ENCODE data around the gene PHACTR3.

The PHACTR3 gene

GRCh38 chr20:59738851-59739250, 134.5 kb downstream of the PHACTR3 start:
- no peak for DNase-seq

DNA sequence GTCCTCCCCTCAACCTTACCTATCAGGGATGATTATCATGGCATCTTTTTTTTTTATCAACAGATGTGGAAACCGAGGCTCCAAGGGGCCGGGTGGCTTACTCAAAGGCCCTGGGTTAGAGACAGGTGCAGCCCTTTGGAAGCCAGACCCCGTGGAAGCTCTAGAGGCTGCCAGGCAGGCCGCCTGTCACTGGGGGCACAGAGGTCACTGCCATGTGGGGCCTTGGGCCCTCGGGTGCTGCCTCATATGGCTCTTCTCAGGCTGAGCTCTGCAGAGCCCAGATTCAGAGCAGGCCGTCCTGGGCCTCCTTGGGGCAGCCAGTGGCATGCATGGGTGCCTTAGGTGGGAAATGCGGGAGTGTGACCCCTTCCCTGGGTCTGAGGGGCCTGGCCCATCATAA, 136.3 kb downstream of the PHACTR3 start:
- no peak for DNase-seq

DNA sequence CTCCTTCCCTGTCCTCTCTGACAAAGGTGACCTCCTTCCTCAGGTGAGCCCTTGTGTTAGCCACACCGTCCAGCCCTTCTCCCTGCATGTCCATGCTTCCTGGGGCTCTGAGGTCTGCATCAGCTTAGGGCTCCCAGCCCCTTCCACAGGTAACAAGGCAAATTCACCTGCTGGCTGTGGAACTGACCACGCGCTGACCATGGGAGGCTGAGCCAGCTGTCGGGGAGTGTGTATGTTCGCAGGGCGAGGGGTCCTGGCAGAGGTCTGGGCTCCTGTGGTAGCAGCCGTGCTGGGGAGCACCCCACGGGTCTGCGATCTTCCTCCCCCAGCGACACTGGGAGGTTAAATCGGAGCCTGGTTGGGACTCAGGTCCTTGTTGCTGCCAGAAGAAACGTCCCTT, 136.7 kb downstream of the PHACTR3 start:
- DNase-seq = no peak

DNA sequence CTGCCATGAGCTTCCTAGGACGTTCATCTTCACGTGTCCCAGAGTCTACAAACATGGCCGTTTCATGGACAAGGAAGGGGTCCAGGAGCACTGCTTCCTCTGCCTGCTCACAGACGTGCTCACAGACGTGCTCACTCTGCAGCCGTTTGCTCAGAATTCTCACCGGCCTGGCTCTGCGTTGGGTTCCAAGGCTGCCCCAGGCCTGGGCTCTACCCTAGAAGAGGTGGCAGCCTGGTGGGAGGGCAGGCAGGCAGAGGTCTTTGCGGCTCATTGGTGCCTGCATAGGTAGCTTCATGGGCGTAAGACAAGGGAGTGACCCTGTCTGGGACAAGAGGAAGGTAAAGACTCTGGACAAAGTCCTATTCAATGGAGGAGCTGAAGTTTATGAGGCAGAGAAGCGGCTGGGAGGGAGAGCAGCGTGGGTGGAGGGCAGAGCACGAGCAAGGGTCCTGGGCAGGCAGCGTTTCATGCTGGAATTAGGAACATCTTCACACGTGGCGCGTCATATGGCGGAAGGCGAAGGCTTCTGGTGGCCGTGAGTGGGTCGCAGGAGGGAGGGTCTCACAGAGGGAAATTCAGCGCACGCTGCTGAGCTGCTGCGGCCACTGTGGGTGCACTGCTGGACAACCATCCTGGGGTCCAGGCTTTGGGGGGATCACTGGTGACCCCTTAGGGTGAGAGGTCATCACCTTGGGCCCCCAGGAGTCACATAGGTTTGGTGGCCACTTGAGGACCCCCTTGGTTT, 138.2 kb downstream of the PHACTR3 start:
- DNase-seq = no peak

DNA sequence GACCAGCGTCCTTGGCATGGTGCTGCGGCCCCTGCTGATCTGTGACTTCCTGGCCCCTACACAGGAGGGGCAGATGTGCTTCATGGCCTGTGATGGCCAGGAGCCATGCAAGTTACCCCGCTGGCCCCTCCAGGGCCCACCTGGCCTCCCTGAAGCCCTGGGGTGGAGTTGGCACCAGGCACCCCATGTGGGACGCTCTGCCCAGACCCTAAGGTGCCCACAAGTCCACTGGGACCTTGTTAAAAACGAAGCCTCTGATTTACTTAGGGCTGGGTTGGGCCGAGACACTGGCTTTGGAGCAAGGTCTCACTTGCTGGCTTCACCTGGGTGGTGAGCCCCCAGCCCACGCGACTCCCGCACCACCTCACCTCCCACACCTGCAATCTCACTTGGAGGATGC, 139.0 kb downstream of the PHACTR3 start:
- no peak for DNase-seq

- DNase-seq = no peak
These were observed 139.6 kb downstream of the PHACTR3 start for GRCh38 chr20:59743767-59744485.

GRCh38 chr20:59744756-59745155, 140.4 kb downstream of the PHACTR3 start:
- no peak for DNase-seq

DNA sequence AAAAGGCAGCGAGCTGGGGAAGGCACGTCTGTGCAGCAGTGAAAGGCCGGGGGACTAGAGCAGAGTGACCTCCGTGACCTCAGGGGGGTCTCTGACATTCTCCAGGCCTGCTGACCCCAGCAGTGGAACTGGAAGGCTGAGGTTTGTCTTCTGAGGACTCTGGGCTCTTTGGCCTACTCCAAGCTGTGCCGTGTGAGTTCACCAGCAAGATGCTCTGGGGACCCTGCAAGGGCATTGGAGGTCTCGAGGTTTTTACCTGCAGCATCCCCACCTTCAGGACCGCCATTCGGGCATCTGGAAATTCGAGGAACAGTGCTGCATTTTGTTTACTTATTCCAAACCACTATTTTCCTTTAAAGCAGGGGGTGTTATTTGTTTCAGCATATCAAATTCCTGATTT, 140.9 kb downstream of the PHACTR3 start:
- DNase-seq = no peak

DNA sequence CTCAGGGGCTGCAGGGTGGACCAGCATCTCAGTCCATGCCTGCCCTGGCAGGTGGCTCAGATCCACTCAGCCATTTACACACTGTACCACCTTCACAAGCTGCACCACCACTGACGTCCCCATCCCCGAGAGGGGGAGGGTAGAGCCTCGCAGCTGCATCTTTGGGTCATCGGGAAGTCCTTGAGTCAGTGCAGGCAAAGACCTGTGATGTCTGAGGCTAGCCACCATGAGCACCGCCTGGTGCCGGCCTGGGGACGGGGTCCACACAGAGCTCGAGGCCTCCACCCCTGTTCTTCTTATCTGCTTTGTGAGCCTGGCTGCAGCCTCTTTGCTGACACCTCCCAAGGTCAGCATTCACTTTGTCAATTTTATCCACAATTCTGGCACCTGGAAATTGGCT, 141.4 kb downstream of the PHACTR3 start:
- DNase-seq = no peak

DNA sequence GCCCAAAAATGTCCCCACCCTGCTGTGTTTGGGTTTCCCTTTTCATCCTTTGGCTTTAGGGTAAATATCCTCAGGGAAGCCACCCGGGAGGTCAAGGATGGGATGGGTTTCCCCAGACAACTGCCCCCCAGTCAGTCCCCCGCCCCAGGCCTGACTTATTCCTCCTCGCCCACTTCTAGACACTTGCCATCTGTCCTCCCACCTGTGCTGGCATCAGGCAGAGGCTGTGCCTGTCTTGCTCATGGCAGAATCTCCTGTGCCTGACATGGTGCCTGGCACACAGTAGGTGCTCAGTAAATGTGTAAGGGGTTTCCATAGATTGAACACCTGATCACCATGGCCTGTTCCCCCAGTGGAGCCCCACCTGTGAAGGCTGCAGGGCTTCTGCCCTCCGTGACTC, 141.8 kb downstream of the PHACTR3 start:
- DNase-seq = no peak

- DNase-seq = no peak
These were observed 143.6 kb downstream of the PHACTR3 start for GRCh38 chr20:59747671-59748515.

DNA sequence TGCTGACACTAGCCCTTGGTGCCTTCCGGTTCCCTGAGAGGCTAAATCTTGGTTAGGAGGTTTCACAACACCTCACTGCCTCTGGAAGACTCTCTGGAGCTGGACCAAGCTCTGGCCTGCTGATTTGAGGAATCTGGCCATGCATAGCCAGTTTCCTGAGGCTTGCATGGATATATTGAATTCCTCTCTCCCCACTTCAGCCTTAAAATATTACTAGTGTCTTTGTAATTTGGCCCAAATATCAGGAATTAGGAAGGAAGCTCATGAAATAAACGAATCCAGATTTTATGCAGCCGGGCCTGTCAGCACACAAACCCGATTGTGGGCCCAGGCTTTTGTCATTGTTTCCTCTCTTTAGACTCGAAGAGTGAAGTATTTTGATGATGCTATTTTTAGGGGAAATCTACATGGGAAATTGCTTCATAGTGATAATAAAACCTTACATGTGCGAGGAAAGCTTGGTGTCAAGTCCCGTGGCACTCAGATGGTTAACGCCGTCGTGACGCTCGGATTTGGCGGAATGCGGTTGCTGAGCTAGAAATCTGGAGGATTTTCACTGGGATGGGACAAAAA, 144.4 kb downstream of the PHACTR3 start:
- DNase-seq = no peak

DNA sequence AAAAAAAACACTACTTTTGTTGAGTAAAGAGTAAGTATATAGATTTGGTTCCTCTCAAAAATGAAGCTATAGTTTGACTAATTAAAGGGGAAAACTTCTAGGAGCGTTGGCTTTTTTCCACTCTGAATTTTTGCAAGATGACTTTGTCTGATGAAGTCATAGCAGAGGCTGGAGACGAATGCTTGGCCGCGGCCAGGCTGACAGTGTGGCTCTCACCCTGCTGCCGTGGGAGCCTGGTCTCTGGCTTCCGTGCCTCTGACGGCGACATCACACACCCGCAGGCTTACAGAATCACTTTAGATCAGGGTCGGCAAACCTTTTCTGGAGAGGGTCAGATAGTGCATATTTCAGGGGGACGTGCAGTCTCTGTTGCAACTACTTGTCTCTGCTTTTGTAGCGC, 145.0 kb downstream of the PHACTR3 start:
- no peak for DNase-seq

DNA sequence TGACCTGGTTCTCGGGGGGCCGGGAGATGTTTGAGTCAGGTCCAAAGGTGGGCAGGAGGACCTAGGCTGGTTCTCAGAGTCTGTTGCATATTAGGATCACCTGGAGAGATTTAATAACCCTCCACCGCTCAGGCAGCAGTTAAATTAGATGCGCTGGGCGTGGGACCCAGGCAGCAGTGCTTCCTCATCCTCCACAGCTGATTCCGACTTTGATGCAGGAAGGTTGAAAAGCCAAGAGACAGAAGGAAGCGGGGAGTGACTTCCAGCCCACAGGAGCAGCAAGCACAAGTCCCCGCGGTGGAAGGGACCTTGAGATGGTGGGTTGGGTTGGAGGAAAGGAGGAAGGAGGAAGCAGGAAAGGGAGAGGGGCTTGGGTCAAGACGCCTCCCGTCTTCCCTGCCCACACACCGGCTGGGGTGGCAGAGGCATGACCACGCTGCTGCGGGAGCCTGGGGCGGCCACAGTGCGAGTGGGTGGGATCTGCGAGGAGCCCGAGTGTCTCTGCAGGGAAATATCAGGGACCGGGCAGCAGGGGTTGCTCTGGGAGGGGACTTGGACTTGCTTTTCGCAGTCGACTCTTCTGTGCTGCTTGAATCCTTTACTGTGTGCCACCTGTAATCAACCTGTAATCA, 146.0 kb downstream of the PHACTR3 start:
- DNase-seq = no peak

DNA sequence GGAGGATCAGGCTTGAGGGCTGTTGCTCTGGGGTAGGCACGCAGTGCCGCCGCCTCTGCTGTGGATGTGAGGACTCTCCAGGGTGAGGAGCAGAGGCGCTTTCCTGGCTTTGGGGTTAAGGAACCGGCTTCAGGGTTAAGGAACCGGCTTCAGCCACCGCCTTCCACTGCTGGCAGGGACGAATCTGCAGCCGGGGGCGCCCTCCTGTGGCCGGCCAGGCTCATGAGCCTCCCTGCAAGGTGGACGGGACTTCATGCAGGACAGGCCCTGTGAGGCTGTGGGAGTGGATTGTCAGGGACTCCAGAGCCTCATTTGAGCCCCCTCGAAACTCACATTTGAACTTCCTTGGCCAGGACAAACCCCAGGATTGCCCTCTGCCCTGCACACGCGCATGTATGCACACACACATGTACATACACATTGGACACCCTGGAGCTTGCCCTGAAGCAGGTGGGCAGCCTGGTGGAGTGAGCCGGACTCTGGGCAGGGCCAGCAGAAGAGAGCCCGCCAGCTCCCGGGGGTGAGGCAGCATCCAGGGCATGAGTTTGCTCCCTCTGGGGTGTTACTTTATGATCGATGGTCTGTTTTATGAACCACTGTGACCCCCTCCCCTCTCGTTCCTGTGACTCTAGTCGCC, 146.9 kb downstream of the PHACTR3 start:
- DNase-seq = peak; percentile 56 to 87

DNA sequence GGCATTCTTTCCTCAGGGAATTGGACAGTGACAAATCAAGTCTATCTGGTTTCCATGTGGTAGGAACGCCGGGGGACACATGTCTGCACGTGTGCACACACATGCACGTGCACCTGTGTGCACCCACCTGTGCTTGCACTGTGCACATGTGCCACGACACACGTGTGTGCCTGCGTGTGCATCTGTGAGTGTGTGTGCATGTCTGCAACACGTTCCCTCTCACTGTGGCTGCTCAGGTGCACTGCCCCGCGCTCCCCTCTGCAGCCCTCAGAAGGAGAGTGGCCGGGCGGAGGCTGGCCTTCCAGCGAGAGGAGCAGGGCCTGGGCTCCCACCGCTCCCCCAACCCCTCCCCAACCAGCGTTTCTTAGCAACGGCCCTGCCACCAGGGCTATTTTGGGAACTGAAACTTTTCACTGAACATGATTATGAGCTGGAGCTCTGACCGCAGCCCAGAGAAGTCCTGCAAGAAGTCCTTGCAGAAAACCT, 147.8 kb downstream of the PHACTR3 start:
- peak; percentile 44 to 68 for DNase-seq

DNA sequence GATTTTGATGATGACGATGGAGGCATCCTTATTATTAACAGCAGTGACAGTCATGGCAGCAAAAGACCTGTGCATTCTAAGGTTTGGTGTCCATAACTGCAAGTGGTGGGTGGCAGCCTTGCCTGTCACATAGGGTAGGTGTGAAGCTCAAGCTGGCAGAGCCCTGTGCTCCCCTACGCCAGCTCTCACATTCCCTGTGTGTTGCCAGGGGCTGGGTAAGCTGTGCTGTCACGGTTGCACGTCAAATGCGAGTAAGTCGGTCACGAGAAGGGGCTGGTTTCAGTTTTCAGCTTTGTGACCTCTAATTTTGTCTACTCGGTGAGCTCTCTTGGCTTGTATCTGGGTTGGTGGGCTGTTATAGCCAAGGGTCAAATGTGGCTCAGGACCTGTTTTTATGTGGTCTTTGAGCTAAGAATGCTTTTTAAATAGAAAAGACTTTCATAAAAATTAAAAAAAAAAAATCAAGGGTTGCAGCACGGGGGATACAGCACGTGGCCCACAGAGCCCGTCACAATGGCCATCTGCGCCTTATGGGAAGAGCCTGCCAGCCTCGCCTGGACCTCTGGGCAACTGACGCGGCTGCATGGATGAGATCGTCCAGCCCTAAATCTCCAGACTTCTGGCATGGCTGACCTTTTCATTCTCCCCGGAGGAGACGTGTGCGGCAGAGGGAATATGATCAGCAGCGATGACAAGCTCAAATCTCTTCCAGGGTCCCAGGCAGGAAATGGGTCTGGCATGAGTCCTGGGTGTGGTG, 148.5 kb downstream of the PHACTR3 start:
- peak in 1 of 2 donors; percentile 15 for DNase-seq

DNA sequence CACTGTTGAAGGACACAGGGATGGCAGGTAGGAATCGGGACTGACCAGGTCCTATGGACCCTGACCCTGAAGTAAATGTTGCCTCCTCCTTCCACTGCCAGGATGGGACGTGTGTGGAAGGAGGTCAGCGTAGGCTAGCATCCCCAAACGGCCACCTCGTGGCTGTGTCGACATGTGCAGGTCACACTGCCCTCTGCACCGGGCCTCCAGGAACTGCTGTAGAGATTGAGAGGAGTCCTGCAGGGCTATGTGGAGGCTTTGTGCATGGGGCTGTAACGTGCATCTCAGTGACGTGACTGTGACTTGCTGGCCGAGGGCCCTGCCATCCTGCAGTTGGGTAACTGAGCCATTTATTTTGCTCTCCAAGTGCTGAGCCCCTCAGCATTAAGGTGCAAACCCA, 149.5 kb downstream of the PHACTR3 start:
- no peak for DNase-seq

DNA sequence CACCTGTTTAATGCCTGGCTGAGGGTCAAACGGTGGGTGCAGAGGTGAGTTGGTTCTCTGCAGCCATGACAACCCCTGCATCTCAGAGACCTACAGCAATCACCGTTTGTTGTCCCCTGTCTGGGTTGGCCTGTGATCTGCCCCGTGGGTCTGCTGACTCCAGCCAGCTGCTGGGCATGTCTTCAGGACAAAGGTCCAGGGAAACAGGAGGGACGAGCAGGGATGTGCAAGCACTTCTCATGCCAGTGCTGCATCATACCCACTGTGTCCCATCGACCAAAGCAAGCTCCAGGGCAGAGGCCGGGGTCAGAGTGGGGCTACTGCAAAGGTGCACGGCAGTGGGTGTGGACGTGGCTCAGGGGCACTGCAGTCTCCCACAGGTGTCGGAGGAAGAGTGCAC, 150.2 kb downstream of the PHACTR3 start:
- DNase-seq = no peak

DNA sequence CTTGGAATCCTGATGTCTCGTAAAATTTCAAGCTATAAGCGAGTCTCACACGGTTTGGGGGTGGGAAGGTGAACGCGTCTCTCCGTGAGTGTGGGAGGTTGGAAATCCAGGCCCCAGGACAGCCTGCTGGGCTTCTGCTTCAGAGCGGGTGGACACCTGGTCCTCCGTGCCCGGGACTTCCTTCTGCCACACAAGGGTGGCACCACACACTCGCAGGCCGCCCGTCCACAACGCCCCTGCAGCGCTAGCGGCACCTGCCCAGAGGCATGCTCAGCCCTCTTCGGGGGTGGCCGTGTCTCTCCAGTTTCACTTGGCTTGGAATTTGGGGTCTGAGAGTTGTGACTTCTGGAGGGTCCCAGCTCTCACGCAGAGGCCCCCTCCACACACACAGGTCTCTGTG, 151.9 kb downstream of the PHACTR3 start:
- DNase-seq = no peak

GRCh38 chr20:59764037-59764436, 159.7 kb downstream of the PHACTR3 start:
- no peak for DNase-seq
